Activated T-helper 17 cell treated with anti-CD3 and anti-CD28 coated beads, Interleukin-2, amount 50 U/mL, for 72 hours (primary cell): ENCODE measurements around the gene MYO18B. TPM values are rescaled to one million over a fixed set of nuclear protein-coding genes. Genes with fewer than 3 reads are reported as not detected.

Experiments
- ATAC-seq: fragments of 150-1000 bp; cut with Tn5 transposase; replicated peaks from 2 replicates; pipeline ENCODE4 v1.10.0; 2021; ENCODE audit warnings: mild to moderate bottlenecking, moderate library complexity
- H3K27ac Mint-ChIP-seq: one replicate; pipeline ENCODE4 v1.8.0; 2022; ENCODE audit warnings: mixed read lengths
- H3K27me3 Mint-ChIP-seq: one replicate; pipeline ENCODE4 v1.8.0; 2022; ENCODE audit warnings: mixed read lengths
- H3K36me3 Mint-ChIP-seq: one replicate; pipeline ENCODE4 v1.8.0; 2022; ENCODE audit warnings: low read depth, mild to moderate bottlenecking, mixed read lengths
- H3K4me1 Mint-ChIP-seq: one replicate; pipeline ENCODE4 v1.8.0; 2022; ENCODE audit warnings: mixed read lengths
- H3K4me3 Mint-ChIP-seq: one replicate; pipeline ENCODE4 v1.8.0; 2022; ENCODE audit warnings: mild to moderate bottlenecking, mixed read lengths
- H3K9me3 Mint-ChIP-seq: one replicate; pipeline ENCODE4 v1.8.0; 2022; ENCODE audit warnings: mixed read lengths
- total RNA-seq, 2 donors: library from RNA; stranded (reverse); gene quantifications; one replicate each; pipeline ENCODE4 v1.2.3, GENCODE V29; 2022

MYO18B gene
- total RNA-seq, 2 donors from 2014 or later, result 2.3 to 4.3 TPM

GRCh38 chr22:25933158-25933788 lies 191.3 kb downstream of the MYO18B start:
- H3K9me3 Mint-ChIP-seq, result peaks cover 10% of the 10 kb centered on the region
- H3K36me3 Mint-ChIP-seq, result no peaks in the 10 kb centered on the region
- no peaks in the 10 kb centered on the region for H3K4me1 Mint-ChIP-seq
- H3K27ac Mint-ChIP-seq, result no peak overlapping the region
- ATAC-seq, result no peak
- H3K4me3 Mint-ChIP-seq, result no peak overlapping the region
- H3K27me3 Mint-ChIP-seq, result peaks cover 15% of the 10 kb centered on the region

GRCh38 chr22:25935266-25936058 lies 193.5 kb downstream of the MYO18B start:
- no peak for ATAC-seq

GRCh38 chr22:25938151-25938550 lies 196.2 kb downstream of the MYO18B start:
- H3K27me3 Mint-ChIP-seq, result peaks cover 21% of the 10 kb centered on the region
- H3K4me3 Mint-ChIP-seq, result no peak overlapping the region

More at GRCh38 chr22:25935266-25936058, 193.5 kb downstream of the MYO18B start:
- no peak overlapping the region for H3K27ac Mint-ChIP-seq
- no peaks in the 10 kb centered on the region for H3K4me1 Mint-ChIP-seq
- H3K9me3 Mint-ChIP-seq, result peaks cover 17% of the 10 kb centered on the region
- H3K36me3 Mint-ChIP-seq, result no peaks in the 10 kb centered on the region
- H3K27me3 Mint-ChIP-seq, result peaks cover 17% of the 10 kb centered on the region
- no peak overlapping the region for H3K4me3 Mint-ChIP-seq

GRCh38 chr22:25939384-25939783 lies 197.4 kb downstream of the MYO18B start:
- Mint-ChIP-seq H3K4me3 (no peak overlapping the region), H3K4me1 (no peaks in the 10 kb centered on the region), H3K36me3 (no peaks in the 10 kb centered on the region), H3K27ac (no peak overlapping the region), H3K27me3 (peaks cover 17% of the 10 kb centered on the region), H3K9me3 (peaks cover 16% of the 10 kb centered on the region)
- ATAC-seq, result no peak

More at GRCh38 chr22:25938151-25938550, 196.2 kb downstream of the MYO18B start:
- Mint-ChIP-seq H3K4me1 (no peaks in the 10 kb centered on the region), H3K9me3 (peaks cover 20% of the 10 kb centered on the region), H3K36me3 (no peaks in the 10 kb centered on the region), H3K27ac (no peak overlapping the region)
- ATAC-seq, result no peak

GRCh38 chr22:25940479-25940878 lies 198.5 kb downstream of the MYO18B start:
- peaks cover 13% of the 10 kb centered on the region for H3K9me3 Mint-ChIP-seq
- peaks cover 10% of the 10 kb centered on the region for H3K27me3 Mint-ChIP-seq
- no peaks in the 10 kb centered on the region for H3K36me3 Mint-ChIP-seq
- ATAC-seq, result no peak
- H3K4me3 Mint-ChIP-seq, result no peak overlapping the region
- no peak overlapping the region for H3K27ac Mint-ChIP-seq
- no peaks in the 10 kb centered on the region for H3K4me1 Mint-ChIP-seq

GRCh38 chr22:25941365-25941960 lies 199.5 kb downstream of the MYO18B start:
- Mint-ChIP-seq H3K27me3 (peaks cover 7% of the 10 kb centered on the region), H3K4me1 (no peaks in the 10 kb centered on the region), H3K36me3 (no peaks in the 10 kb centered on the region), H3K4me3 (no peak overlapping the region), H3K9me3 (peaks cover 10% of the 10 kb centered on the region), H3K27ac (no peak overlapping the region)
- ATAC-seq, result no peak

- ATAC-seq, result no peak
- no peak overlapping the region for H3K4me3 Mint-ChIP-seq
- no peaks in the 10 kb centered on the region for H3K4me1 Mint-ChIP-seq
- H3K36me3 Mint-ChIP-seq, result no peaks in the 10 kb centered on the region
- H3K9me3 Mint-ChIP-seq, result peaks cover 10% of the 10 kb centered on the region
- H3K27ac Mint-ChIP-seq, result no peak overlapping the region
- H3K27me3 Mint-ChIP-seq, result peaks cover 7% of the 10 kb centered on the region
These were observed 200.3 kb downstream of the MYO18B start for GRCh38 chr22:25942115-25942855.

- H3K36me3 Mint-ChIP-seq, result no peaks in the 10 kb centered on the region
- H3K27me3 Mint-ChIP-seq, result peaks cover 7% of the 10 kb centered on the region
- peaks cover 10% of the 10 kb centered on the region for H3K9me3 Mint-ChIP-seq
- H3K4me3 Mint-ChIP-seq, result no peak overlapping the region
- ATAC-seq, result no peak
- H3K4me1 Mint-ChIP-seq, result no peaks in the 10 kb centered on the region
- H3K27ac Mint-ChIP-seq, result no peak overlapping the region
These were observed 200.9 kb downstream of the MYO18B start for GRCh38 chr22:25942856-25943411.

- no peak overlapping the region for H3K27ac Mint-ChIP-seq
- no peaks in the 10 kb centered on the region for H3K36me3 Mint-ChIP-seq
- no peak for ATAC-seq
- H3K9me3 Mint-ChIP-seq, result no peaks in the 10 kb centered on the region
- H3K4me3 Mint-ChIP-seq, result no peak overlapping the region
- H3K4me1 Mint-ChIP-seq, result no peaks in the 10 kb centered on the region
- peaks cover 7% of the 10 kb centered on the region for H3K27me3 Mint-ChIP-seq
These were observed 208.1 kb downstream of the MYO18B start for GRCh38 chr22:25950111-25950510.

GRCh38 chr22:25953276-25953675 lies 211.3 kb downstream of the MYO18B start:
- Mint-ChIP-seq H3K4me3 (no peak overlapping the region), H3K36me3 (no peaks in the 10 kb centered on the region), H3K27ac (no peak overlapping the region), H3K27me3 (peaks cover 7% of the 10 kb centered on the region), H3K9me3 (no peaks in the 10 kb centered on the region), H3K4me1 (no peaks in the 10 kb centered on the region)
- ATAC-seq, result no peak

- H3K36me3 Mint-ChIP-seq, result no peaks in the 10 kb centered on the region
- peaks cover 3% of the 10 kb centered on the region for H3K27me3 Mint-ChIP-seq
- H3K9me3 Mint-ChIP-seq, result no peaks in the 10 kb centered on the region
- no peak for ATAC-seq
- no peak overlapping the region for H3K4me3 Mint-ChIP-seq
- no peaks in the 10 kb centered on the region for H3K4me1 Mint-ChIP-seq
- H3K27ac Mint-ChIP-seq, result no peak overlapping the region
These were observed 211.9 kb downstream of the MYO18B start for GRCh38 chr22:25953919-25954318.

GRCh38 chr22:25955323-25955722 lies 213.3 kb downstream of the MYO18B start:
- Mint-ChIP-seq H3K27me3 (no peaks in the 10 kb centered on the region), H3K9me3 (no peaks in the 10 kb centered on the region), H3K4me1 (no peaks in the 10 kb centered on the region), H3K36me3 (no peaks in the 10 kb centered on the region), H3K4me3 (no peak overlapping the region), H3K27ac (no peak overlapping the region)
- no peak for ATAC-seq

- no peak overlapping the region for H3K27ac Mint-ChIP-seq
- no peaks in the 10 kb centered on the region for H3K4me1 Mint-ChIP-seq
- H3K9me3 Mint-ChIP-seq, result peaks cover under 1% of the 10 kb centered on the region
- H3K27me3 Mint-ChIP-seq, result peaks cover under 1% of the 10 kb centered on the region
- no peaks in the 10 kb centered on the region for H3K36me3 Mint-ChIP-seq
- no peak for ATAC-seq
- H3K4me3 Mint-ChIP-seq, result no peak overlapping the region
These were observed 214.8 kb downstream of the MYO18B start for GRCh38 chr22:25956801-25957200.
